HCT116 (cell line): Measurements from ENCODE around the gene TMEM214. TPM values are rescaled to one million over a fixed set of nuclear protein-coding genes. Genes with fewer than 3 reads are reported as not detected.

Source experiments
- ATAC-seq: fragments of 200-7000 bp; cut with Tn5 transposase; 2 replicates; pipeline ENCODE4 v1.9.1; 2020; ENCODE audit warnings: mild to moderate bottlenecking, moderate library complexity
- BruUV-seq: library from RNA; stranded (reverse); fragments of 400-500 nt; replicated peaks from 2 replicates; lab custom pipeline; 2021; lab: Mats Ljungman, UMichigan
- CTCF ChIA-PET: fragments of 300-600 bp; sonication (Branson Sonifier 250); formaldehyde crosslinking; loops from one replicate; lab custom pipeline; 2021; ENCODE audit warnings: antibody characterized with exemption; lab: Charles Lee
- POLR2A ChIA-PET: fragments of 300-600, 350-600 bp; sonication (Branson Sonifier 250); formaldehyde crosslinking; loops from one replicate; lab custom pipeline; 2021; ENCODE audit warnings: antibody characterized with exemption; lab: Charles Lee
- RAD21 ChIA-PET, 2 experiments: fragments of 300-600 bp; sonication (Branson Sonifier 250); formaldehyde crosslinking; loops; one replicate each; lab custom pipeline; 2023; ENCODE audit warnings: low total read pairs in 2 of 2; ENCODE audit not compliant: uncharacterized antibody in 2 of 2, unreplicated experiment in 2 of 2, low non-redundant PET in 1 of 2; lab: Charles Lee
- DNase-seq: peaks from one replicate; pipeline ENCODE4 v3.0.0-alpha.2; 2010; ENCODE audit warnings: low read depth, low spot score
- H2AFZ ChIP-seq: fragments of 200-600 bp; shearing (Covaris generic), sonication (generic); 2 replicates; pipeline ENCODE4 v1.6.1; 2017; ENCODE audit warnings: low read depth, mixed run types, mixed read lengths, antibody characterized with exemption, low read length; ENCODE audit not compliant: poor library complexity, severe bottlenecking
- H3K27ac ChIP-seq: 2 replicates; pipeline ENCODE4 v1.5.1; 2012; ENCODE audit warnings: low read depth, low read length
- H3K27me3 ChIP-seq: fragments of 200-600 bp; sonication (generic); 2 replicates; pipeline ENCODE4 v1.6.1; 2016; ENCODE audit warnings: mixed run types, low read length, mixed read lengths; ENCODE audit not compliant: insufficient read depth
- H3K36me3 ChIP-seq, 2 experiments: fragments of 200-500 bp in 1 of 2; fragments of 200-600 bp in 1 of 2; sonication (Bioruptor generic) in 1 of 2; sonication (generic) in 1 of 2; 2 replicates each; pipeline versions ENCODE4 v1.5.1 to v1.6.1; 2014 to 2016; ENCODE audit warnings: low read length in 2 of 2, inconsistent platforms in 1 of 2, mixed read lengths in 1 of 2, mixed run types in 1 of 2; ENCODE audit not compliant: insufficient read depth in 2 of 2, control insufficient read depth in 1 of 2
- H3K4me1 ChIP-seq, 2 experiments: fragments of 200-600 bp in 1 of 2; sonication (generic) in 1 of 2; 2 replicates each; pipeline versions ENCODE4 v1.5.1 to v1.6.1; 2012 to 2017; ENCODE audit warnings: low read length in 2 of 2, inconsistent platforms in 1 of 2, mild to moderate bottlenecking in 1 of 2, mixed read lengths in 1 of 2, mixed run types in 1 of 2, moderate library complexity in 1 of 2; ENCODE audit not compliant: insufficient read depth in 2 of 2, control insufficient read depth in 1 of 2
- H3K4me2 ChIP-seq: fragments of 200-600 bp; sonication (generic); 2 replicates; pipeline ENCODE4 v1.6.1; 2017; ENCODE audit warnings: mixed run types, low read length, mixed read lengths
- H3K4me3 ChIP-seq, 2 experiments: fragments of 200-600 bp in 1 of 2; sonication (generic) in 1 of 2; replicated peaks in 1 of 2; 2 replicates each; pipeline ENCODE4 v1.5.1; 2011 to 2016; ENCODE audit warnings: low read length in 2 of 2, control low read depth in 1 of 2, low read depth in 1 of 2, mild to moderate bottlenecking in 1 of 2, mixed read lengths in 1 of 2, mixed run types in 1 of 2
- H3K79me2 ChIP-seq: fragments of 200-600 bp; sonication (generic); 2 replicates; pipeline ENCODE4 v1.6.1; 2017; ENCODE audit warnings: mild to moderate bottlenecking, mixed run types, low read length, moderate library complexity, mixed read lengths; ENCODE audit not compliant: insufficient read depth
- H3K9ac ChIP-seq: fragments of 200-600 bp; sonication (generic); 2 replicates; pipeline ENCODE4 v1.6.1; 2016; ENCODE audit warnings: low read length, mixed read lengths
- H3K9me2 ChIP-seq: fragments of 200-600 bp; sonication (generic), shearing (Covaris generic); 2 replicates; pipeline ENCODE4 v1.6.1; 2017; ENCODE audit warnings: mixed run types, mild to moderate bottlenecking, moderate library complexity; ENCODE audit not compliant: insufficient read depth
- H3K9me3 ChIP-seq, 2 experiments: fragments of 200-500 bp in 1 of 2; fragments of 200-600 bp in 1 of 2; sonication (Bioruptor generic) in 1 of 2; sonication (generic) in 1 of 2; 2 replicates each; pipeline ENCODE4 v1.6.1; 2014 to 2017; ENCODE audit warnings: low read length in 2 of 2, mixed read lengths in 2 of 2, inconsistent platforms in 1 of 2, low read depth in 1 of 2, mild to moderate bottlenecking in 1 of 2, mixed run types in 1 of 2, moderate library complexity in 1 of 2; ENCODE audit not compliant: control insufficient read depth in 1 of 2, insufficient read depth in 1 of 2
- H4K20me1 ChIP-seq: fragments of 200-600 bp; sonication (generic), shearing (Covaris generic); 2 replicates; pipeline ENCODE4 v1.6.1; 2017; ENCODE audit warnings: mixed run types, mild to moderate bottlenecking, moderate library complexity; ENCODE audit not compliant: insufficient read depth
- CBX3 ChIP-seq: IDR thresholded peaks from 2 replicates; pipeline ENCODE4 v1.6.1; 2012; ENCODE audit warnings: low read depth
- EZH2phosphoT487 ChIP-seq: fragments of 200-600 bp; IDR thresholded peaks from 2 replicates; pipeline ENCODE4 v1.6.1; 2018; ENCODE audit warnings: antibody characterized with exemption, borderline replicate concordance
- FOSL1 ChIP-seq: IDR thresholded peaks from 2 replicates; pipeline ENCODE4 v1.6.1; 2012; ENCODE audit warnings: low read depth
- POLR2A ChIP-seq: IDR thresholded peaks from 2 replicates; pipeline ENCODE4 v1.7.0; 2011; ENCODE audit warnings: borderline replicate concordance; ENCODE audit not compliant: insufficient read depth, insufficient read length; ENCODE audit errors: extremely low read depth
- POLR2AphosphoS5 ChIP-seq: IDR thresholded peaks from 2 replicates; pipeline ENCODE4 v1.6.1; 2011; ENCODE audit warnings: mild to moderate bottlenecking, low read depth, low read length, moderate library complexity
- SIN3A ChIP-seq: IDR thresholded peaks from 2 replicates; pipeline ENCODE4 v1.6.1; 2012; ENCODE audit warnings: low read depth
- SP1 ChIP-seq: IDR thresholded peaks from 2 replicates; pipeline ENCODE4 v1.6.1; 2012; ENCODE audit warnings: low read depth
- TCF7L2 ChIP-seq: IDR thresholded peaks from 2 replicates; pipeline ENCODE4 v1.7.0; 2011; ENCODE audit warnings: borderline replicate concordance, inconsistent platforms; ENCODE audit not compliant: insufficient read depth, insufficient read length; ENCODE audit errors: extremely low read depth
- YY1 ChIP-seq: IDR thresholded peaks from 2 replicates; pipeline ENCODE4 v1.6.1; 2011; ENCODE audit warnings: low read length, low read depth, moderate library complexity, mild to moderate bottlenecking; ENCODE audit not compliant: insufficient replicate concordance; ENCODE audit errors: extremely low read depth
- ZFX ChIP-seq: fragments of 450-650 bp; IDR thresholded peaks from 2 replicates; pipeline ENCODE4 v1.6.1; 2017
- ZNF274 ChIP-seq: fragments of 200-500 bp; sonication (Bioruptor generic); IDR thresholded peaks from 2 replicates; pipeline ENCODE4 v1.6.1; 2014; ENCODE audit warnings: mild to moderate bottlenecking, low read depth, low read length, inconsistent platforms
- intact Hi-C: fragments of 100-400 bp; cut with micrococcal nuclease; formaldehyde crosslinking; loops from 2 replicates; pipeline ENCODE4 v1.10.0; 2022
- total RNA-seq: library from RNA; stranded (reverse); gene quantifications from one replicate; pipeline ENCODE4 v1.2.1, GENCODE V29; 2021; ENCODE audit not compliant: unreplicated experiment
- TF ChIP-seq, protein P1 (sequence below): IDR thresholded peaks from 2 replicates; pipeline ENCODE4 v1.6.1; 2012
- TF ChIP-seq, protein P2 (sequence below), 3 experiments: fragments of 200-600 bp in 1 of 3; sonication (generic) in 1 of 3; IDR thresholded peaks in 2 of 3; conservative IDR thresholded peaks in 1 of 3; 2 replicates each; pipeline ENCODE4 v1.5.1; 2012 to 2017; ENCODE audit warnings: low read depth in 2 of 3, low read length in 2 of 3, antibody characterized with exemption in 1 of 3, borderline replicate concordance in 1 of 3, control low read depth in 1 of 3, mild to moderate bottlenecking in 1 of 3, mixed read lengths in 1 of 3, mixed run types in 1 of 3, moderate library complexity in 1 of 3; ENCODE audit not compliant: insufficient read depth in 1 of 3
- TF ChIP-seq, protein P3 (sequence below): IDR thresholded peaks from 2 replicates; pipeline ENCODE4 v1.6.1; 2011; ENCODE audit warnings: mild to moderate bottlenecking, low read length, moderate library complexity; ENCODE audit not compliant: insufficient replicate concordance; ENCODE audit errors: extremely low read depth

TMEM214 gene
- total RNA-seq, 1 experiment from 2014 or later, result 69.8 TPM

DNA sequence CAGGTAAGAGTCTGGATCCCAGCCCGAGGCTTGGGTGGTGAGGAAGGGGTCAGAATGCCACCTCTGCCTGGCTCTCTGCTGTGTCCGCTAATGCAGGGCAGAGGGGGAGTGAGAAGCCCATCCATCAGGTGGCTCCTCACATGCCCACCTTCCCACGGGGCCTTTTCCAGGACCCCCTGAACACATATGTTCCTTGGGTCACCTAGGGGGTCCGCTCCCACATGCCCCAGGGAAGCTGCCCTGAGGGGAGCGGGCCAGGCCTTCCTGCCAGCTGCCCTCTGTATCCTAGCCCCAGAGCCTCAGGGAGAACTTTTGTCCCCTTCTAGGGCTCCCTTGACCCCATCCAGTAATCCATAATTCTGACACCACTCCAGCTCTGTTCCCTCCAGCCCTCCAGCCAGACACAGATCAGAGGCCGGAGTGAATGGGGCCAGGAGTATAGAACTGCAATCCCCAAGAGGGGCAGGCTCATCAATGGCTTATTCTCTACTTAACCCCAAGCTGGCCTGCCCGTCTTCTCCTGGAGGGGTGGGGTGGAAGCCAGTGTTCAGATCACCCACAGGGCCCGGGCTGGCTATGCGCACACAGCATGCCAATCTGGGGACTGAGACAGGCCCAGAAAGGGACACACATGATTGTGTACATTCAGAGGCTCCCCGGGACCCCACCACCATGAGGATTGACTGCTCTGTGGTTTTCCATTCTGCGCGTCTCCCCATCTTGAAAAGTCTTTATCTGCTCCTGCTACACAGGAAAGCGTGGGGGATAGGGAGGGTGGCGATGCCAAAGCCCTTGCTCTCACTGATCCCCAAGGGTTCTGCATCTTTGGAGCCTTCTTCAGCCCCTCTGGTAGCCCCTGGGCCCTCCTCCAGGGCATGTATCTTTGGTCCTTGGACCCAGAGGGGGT lies 46.7 kb downstream of the TMEM214 start:
- no peaks in the 10 kb centered on the region for H4K20me1 ChIP-seq
- no peaks in the 10 kb centered on the region for H3K79me2 ChIP-seq
- H3K9ac ChIP-seq, result no peak overlapping the region
- no TSS peak for BruUV-seq
- no peak overlapping the region for H3K4me3 ChIP-seq
- no peaks in the 10 kb centered on the region for H3K27me3 ChIP-seq
- H3K36me3 ChIP-seq, result no peaks in the 10 kb centered on the region
- ChIA-PET RAD21 (no interaction called here), CTCF (no interaction called here), POLR2A (interaction anchor here (1.3 kb wide), 1 partner anchor 8 kb away, joined by 3 read pairs; the partner anchor contains the start of gene OST4)
- H3K9me2 ChIP-seq, result no peaks in the 10 kb centered on the region
- intact Hi-C loops, result no loop called here
- no peak overlapping the region for H3K4me2 ChIP-seq
- H3K27ac ChIP-seq, result no peak overlapping the region
- DNase-seq (no peak), ATAC-seq (no peak)
- H2AFZ ChIP-seq, result no peak overlapping the region
- H3K9me3 ChIP-seq, result no peaks in the 10 kb centered on the region
- TF ChIP-seq, protein P1, sequence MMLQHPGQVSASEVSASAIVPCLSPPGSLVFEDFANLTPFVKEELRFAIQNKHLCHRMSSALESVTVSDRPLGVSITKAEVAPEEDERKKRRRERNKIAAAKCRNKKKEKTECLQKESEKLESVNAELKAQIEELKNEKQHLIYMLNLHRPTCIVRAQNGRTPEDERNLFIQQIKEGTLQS, result no peak
- TF ChIP-seq SP1, result no peak
- TF ChIP-seq, protein P2, sequence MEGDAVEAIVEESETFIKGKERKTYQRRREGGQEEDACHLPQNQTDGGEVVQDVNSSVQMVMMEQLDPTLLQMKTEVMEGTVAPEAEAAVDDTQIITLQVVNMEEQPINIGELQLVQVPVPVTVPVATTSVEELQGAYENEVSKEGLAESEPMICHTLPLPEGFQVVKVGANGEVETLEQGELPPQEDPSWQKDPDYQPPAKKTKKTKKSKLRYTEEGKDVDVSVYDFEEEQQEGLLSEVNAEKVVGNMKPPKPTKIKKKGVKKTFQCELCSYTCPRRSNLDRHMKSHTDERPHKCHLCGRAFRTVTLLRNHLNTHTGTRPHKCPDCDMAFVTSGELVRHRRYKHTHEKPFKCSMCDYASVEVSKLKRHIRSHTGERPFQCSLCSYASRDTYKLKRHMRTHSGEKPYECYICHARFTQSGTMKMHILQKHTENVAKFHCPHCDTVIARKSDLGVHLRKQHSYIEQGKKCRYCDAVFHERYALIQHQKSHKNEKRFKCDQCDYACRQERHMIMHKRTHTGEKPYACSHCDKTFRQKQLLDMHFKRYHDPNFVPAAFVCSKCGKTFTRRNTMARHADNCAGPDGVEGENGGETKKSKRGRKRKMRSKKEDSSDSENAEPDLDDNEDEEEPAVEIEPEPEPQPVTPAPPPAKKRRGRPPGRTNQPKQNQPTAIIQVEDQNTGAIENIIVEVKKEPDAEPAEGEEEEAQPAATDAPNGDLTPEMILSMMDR (IDR thresholded peaks at IDR 0.05 in 2 of 3, conservative IDR thresholded peaks at IDR 0.05 in 1 of 3; ENCODE audit: borderline replicate concordance in 1 of 3, insufficient read depth in 1 of 3, low read depth in 2 of 3, low read length in 2 of 3), result no peak
- no peak for TF ChIP-seq FOSL1
- no peak for TF ChIP-seq ZFX
- H3K4me1 ChIP-seq, result peaks cover 8 to 16% of the 10 kb centered on the region in 2 experiments

- ChIA-PET POLR2A (interaction anchor here (1.3 kb wide), 1 partner anchor 9 kb away, joined by 3 read pairs; the partner anchor contains the start of gene OST4), CTCF (no interaction called here), RAD21 (no interaction called here)
- no peaks in the 10 kb centered on the region for H3K79me2 ChIP-seq
- no peak overlapping the region for H3K4me3 ChIP-seq
- peaks cover 8 to 18% of the 10 kb centered on the region in 2 experiments for H3K4me1 ChIP-seq
- no peaks in the 10 kb centered on the region for H3K36me3 ChIP-seq
- no peak overlapping the region for H3K9ac ChIP-seq
- no peak for DNase-seq
- no peak overlapping the region; the same call in 1 of the 2 replicates for H3K27ac ChIP-seq
- H4K20me1 ChIP-seq, result no peaks in the 10 kb centered on the region
- no peak for ATAC-seq
- intact Hi-C loops, result no loop called here
- H3K9me2 ChIP-seq, result no peaks in the 10 kb centered on the region
- BruUV-seq, result no TSS peak
- no peak overlapping the region for H2AFZ ChIP-seq
- H3K27me3 ChIP-seq, result no peaks in the 10 kb centered on the region
- no peaks in the 10 kb centered on the region for H3K9me3 ChIP-seq
- no peak overlapping the region for H3K4me2 ChIP-seq
- TF ChIP-seq, protein P3, sequence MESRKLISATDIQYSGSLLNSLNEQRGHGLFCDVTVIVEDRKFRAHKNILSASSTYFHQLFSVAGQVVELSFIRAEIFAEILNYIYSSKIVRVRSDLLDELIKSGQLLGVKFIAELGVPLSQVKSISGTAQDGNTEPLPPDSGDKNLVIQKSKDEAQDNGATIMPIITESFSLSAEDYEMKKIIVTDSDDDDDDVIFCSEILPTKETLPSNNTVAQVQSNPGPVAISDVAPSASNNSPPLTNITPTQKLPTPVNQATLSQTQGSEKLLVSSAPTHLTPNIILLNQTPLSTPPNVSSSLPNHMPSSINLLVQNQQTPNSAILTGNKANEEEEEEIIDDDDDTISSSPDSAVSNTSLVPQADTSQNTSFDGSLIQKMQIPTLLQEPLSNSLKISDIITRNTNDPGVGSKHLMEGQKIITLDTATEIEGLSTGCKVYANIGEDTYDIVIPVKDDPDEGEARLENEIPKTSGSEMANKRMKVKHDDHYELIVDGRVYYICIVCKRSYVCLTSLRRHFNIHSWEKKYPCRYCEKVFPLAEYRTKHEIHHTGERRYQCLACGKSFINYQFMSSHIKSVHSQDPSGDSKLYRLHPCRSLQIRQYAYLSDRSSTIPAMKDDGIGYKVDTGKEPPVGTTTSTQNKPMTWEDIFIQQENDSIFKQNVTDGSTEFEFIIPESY, result no peak
- no peak for TF ChIP-seq YY1
- no peak for TF ChIP-seq FOSL1
- no peak for TF ChIP-seq TCF7L2
- no peak for TF ChIP-seq POLR2A
- no peak for TF ChIP-seq SIN3A
- TF ChIP-seq SP1, result no peak
- TF ChIP-seq POLR2AphosphoS5, result no peak
- no peak for TF ChIP-seq CBX3
- no peak for TF ChIP-seq ZNF274
- no peak for TF ChIP-seq EZH2phosphoT487
- TF ChIP-seq, protein P1, result no peak
These were observed 47.3 kb downstream of the TMEM214 start for GRCh38 chr2:27080140-27080469.
